GM06990 (cell line): ENCODE data around the gene NR4A2.

Source experiments
- DNase-seq: peaks from one replicate; pipeline ENCODE4 v3.0.0-alpha.2; 2011; ENCODE audit not compliant: insufficient read length; ENCODE audit errors: extremely low read depth
- H3K27me3 ChIP-seq: replicated peaks from 2 replicates; pipeline ENCODE4 v1.6.0; 2011; ENCODE audit warnings: low read length; ENCODE audit not compliant: control insufficient read depth, insufficient read depth
- H3K36me3 ChIP-seq: 2 replicates; pipeline ENCODE4 v1.5.1; 2011; ENCODE audit warnings: low read length; ENCODE audit not compliant: control insufficient read depth, insufficient read depth
- H3K4me3 ChIP-seq: replicated peaks from 2 replicates; pipeline ENCODE4 v1.5.1; 2011; ENCODE audit warnings: low read depth, mild to moderate bottlenecking, control low read depth, low read length
- TF ChIP-seq, protein P1 (sequence below): IDR thresholded peaks from 2 replicates; pipeline ENCODE4 v1.5.1; 2011; ENCODE audit warnings: low read length, control low read depth, mild to moderate bottlenecking, inconsistent platforms; ENCODE audit not compliant: insufficient read depth, poor library complexity, severe bottlenecking

NR4A2 gene

DNA sequence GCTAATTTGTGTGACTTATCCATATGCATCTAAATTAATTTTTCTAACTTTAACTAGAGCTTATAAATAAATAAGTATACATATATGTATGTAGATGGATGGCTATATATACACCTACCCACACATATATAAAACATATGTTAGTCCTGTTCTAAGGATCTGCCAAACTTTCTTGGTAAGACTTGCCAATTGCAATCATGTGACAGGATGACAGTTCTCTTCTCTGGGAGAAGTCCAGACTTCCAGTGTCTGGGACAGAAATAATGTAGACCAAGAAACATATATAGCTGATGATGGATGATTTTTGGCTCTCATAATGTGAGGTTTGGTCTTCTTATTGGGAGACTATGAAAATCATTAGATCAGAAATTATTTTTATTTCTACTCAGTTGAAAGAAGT, 30.6 kb upstream of the NR4A2 start:
- no peaks in the 10 kb centered on the region for H3K36me3 ChIP-seq
- TF ChIP-seq, protein P1, sequence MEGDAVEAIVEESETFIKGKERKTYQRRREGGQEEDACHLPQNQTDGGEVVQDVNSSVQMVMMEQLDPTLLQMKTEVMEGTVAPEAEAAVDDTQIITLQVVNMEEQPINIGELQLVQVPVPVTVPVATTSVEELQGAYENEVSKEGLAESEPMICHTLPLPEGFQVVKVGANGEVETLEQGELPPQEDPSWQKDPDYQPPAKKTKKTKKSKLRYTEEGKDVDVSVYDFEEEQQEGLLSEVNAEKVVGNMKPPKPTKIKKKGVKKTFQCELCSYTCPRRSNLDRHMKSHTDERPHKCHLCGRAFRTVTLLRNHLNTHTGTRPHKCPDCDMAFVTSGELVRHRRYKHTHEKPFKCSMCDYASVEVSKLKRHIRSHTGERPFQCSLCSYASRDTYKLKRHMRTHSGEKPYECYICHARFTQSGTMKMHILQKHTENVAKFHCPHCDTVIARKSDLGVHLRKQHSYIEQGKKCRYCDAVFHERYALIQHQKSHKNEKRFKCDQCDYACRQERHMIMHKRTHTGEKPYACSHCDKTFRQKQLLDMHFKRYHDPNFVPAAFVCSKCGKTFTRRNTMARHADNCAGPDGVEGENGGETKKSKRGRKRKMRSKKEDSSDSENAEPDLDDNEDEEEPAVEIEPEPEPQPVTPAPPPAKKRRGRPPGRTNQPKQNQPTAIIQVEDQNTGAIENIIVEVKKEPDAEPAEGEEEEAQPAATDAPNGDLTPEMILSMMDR, result no peak
- no peak for DNase-seq
- H3K4me3 ChIP-seq, result no peak overlapping the region
- H3K27me3 ChIP-seq, result no peaks in the 10 kb centered on the region

DNA sequence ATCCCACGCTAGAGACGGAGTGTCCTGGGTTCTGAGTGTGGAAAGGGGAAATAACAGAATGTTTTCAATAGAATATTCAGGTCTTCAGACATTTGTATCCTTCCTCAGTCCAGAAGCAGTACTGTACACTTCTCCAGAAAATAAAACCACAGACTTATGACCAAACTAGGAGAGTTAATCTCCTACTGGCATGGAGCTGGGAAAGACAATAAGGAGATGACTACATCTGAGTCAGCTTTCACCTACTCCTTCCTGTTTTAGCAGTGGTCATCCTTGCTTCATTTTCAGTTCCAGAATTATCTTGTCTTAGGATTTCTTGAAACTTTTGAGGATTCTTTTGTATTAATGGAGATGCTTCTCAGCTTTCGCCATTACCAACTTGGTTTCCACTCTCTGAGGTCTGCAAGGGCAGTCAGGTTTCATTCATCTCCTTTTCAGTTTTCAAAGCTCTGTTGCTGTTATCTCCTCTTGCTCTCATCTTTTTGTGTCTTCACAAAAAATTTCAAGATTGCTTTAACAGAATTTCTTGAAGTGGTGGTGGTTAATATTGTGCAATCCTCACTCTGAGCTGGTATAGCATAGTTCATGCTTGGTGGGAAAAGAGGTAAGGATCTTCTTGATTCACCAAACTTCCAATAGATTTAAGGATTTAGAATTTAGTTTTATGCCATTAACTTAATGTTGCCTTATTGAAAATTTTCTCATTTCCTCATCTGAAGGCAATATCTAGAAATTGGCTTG, 23.7 kb upstream of the NR4A2 start:
- TF ChIP-seq, protein P1, result no peak
- DNase-seq, result no peak
- H3K27me3 ChIP-seq, result no peaks in the 10 kb centered on the region
- no peaks in the 10 kb centered on the region for H3K36me3 ChIP-seq
- no peak overlapping the region for H3K4me3 ChIP-seq

DNA sequence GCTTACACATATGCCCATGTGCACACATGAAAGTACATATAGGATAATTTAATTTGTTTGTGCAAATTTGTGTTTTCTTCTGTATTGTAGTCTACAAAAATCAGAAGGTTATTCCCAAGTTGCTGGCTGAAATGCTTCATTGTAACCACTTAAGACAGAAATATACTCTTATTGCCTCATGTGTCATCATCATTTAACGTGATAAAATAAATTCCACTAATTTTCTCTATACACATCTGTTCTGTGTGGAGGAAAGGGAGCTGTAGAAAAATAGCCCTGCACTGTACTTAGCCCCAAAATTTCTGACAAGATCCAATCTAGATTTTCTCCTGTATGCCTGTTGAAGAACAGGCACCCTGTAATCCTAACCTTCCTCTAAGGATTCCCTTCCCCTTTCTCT, 20.4 kb upstream of the NR4A2 start:
- H3K4me3 ChIP-seq, result no peak overlapping the region
- no peaks in the 10 kb centered on the region for H3K27me3 ChIP-seq
- no peaks in the 10 kb centered on the region for H3K36me3 ChIP-seq
- no peak for DNase-seq
- TF ChIP-seq, protein P1, result no peak

DNA sequence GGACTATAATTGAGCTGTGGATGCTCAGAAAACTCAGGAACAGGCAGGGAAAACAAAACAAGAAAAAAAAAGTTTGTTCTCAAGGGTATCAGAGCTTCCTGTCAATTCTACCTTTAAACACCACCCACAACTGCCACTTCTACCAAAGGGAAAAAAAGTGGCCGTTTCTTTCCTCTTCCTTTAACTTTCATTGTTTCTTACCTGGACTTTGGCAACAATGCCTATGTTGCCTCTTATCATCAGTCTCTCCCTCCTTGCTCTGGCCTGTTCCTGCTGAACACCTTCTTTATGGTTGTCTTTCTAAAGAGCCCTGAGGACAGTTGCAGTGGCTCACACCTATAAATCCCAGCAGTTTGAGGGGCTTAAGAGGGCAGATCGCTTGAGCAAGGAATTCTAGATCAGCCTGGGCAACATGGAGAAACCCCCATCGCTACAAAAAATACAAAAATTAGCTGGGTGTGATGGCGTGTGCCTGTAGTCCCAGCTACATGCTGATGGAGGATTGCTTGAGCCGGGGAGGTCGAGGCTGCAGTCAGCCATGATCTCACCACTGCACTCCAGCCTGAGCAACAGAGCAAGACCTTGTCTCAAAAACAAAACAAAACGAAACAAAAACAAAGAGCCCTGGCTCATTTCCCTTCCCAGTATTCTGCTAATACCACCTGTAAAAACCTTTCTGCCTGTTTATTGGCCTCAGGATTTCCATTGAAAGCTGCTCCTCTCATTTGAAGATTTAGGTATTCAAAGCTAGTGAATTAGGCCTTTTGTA, 18.0 kb upstream of the NR4A2 start:
- TF ChIP-seq, protein P1, result no peak
- Histone ChIP-seq H3K27me3 (no peaks in the 10 kb centered on the region), H3K4me3 (no peak overlapping the region), H3K36me3 (no peaks in the 10 kb centered on the region)
- DNase-seq, result no peak

DNA sequence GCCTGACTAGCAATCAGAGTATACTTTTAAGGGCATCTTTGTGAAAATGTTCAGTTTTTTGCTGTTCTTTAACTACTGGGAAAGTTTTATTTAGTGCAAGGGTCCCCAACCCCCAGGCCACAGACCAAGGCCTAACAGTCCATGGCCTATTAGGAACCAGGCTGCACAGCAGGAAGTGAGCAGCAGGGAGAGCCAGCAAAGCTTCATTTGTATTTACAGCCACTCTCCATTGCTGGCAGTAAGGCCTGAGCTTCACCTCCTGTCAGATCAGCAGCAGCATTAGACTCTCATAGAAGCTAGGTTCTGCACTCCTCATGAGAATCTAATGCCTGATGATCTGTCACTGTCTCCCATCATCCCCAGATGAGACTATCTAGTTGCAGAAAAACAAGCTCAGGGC, 17.1 kb upstream of the NR4A2 start:
- TF ChIP-seq, protein P1, result no peak
- H3K27me3 ChIP-seq, result no peaks in the 10 kb centered on the region
- DNase-seq, result no peak
- no peaks in the 10 kb centered on the region for H3K36me3 ChIP-seq
- no peak overlapping the region for H3K4me3 ChIP-seq
